ENCODE results near the gene ARFGEF2. TPM values are rescaled to one million over a fixed set of nuclear protein-coding genes. Genes with fewer than 3 reads are reported as not detected.
A peak's percentile ranks its signal among the peaks of the same experiment; 100 is the strongest.

Gene ARFGEF2
- total RNA-seq, 4 donors from 2014 or later = 23.7 to 37.0 (median 28.1) TPM

GRCh38 chr20:48952656-48953055 lies 31.1 kb downstream of the ARFGEF2 start:
- WGBS, 2 donors = 88 to 92% methylated on average over 6 of the region's 6 CpGs
- no peak for DNase-seq
- H3K9me3 ChIP-seq = no peaks in the 10 kb centered on the region
- no peak overlapping the region for H3K27ac ChIP-seq
- H3K4me1 ChIP-seq = no peaks in the 10 kb centered on the region
- H3K27me3 ChIP-seq = no peaks in the 10 kb centered on the region
- H3K36me3 ChIP-seq = peaks cover 19 to 100% (median 51%) of the 10 kb centered on the region in 3 donors
- intact Hi-C loops (cut with DNase I) = no loop called here
- TF ChIP-seq CTCF (IDR thresholded peaks at IDR 0.05) = no peak
- no peak for TF ChIP-seq POLR2A (IDR thresholded peaks at IDR 0.05)
- no peak overlapping the region for H3K4me3 ChIP-seq

- H3K9me3 ChIP-seq = no peaks in the 10 kb centered on the region
- TF ChIP-seq POLR2A (IDR thresholded peaks at IDR 0.05) (no peak), CTCF (IDR thresholded peaks at IDR 0.05) (no peak)
- H3K27ac ChIP-seq = no peak overlapping the region
- no peaks in the 10 kb centered on the region for H3K27me3 ChIP-seq
- intact Hi-C loops (cut with DNase I) = no loop called here
- WGBS, 2 donors = 91 to 96% methylated on average over 6 of the region's 6 CpGs
- no peak for DNase-seq
- H3K36me3 ChIP-seq = peaks cover 19 to 100% (median 46%) of the 10 kb centered on the region in 3 donors
- H3K4me3 ChIP-seq = no peak overlapping the region
- H3K4me1 ChIP-seq = no peaks in the 10 kb centered on the region
These were observed 32.1 kb downstream of the ARFGEF2 start for GRCh38 chr20:48953653-48954052.

GRCh38 chr20:48956052-48956451 lies 34.5 kb downstream of the ARFGEF2 start:
- H3K27ac ChIP-seq = no peak overlapping the region
- no peaks in the 10 kb centered on the region for H3K4me1 ChIP-seq
- H3K9me3 ChIP-seq = no peaks in the 10 kb centered on the region
- 93 to 100% methylated on average over 4 of the region's 4 CpGs for WGBS, 2 donors
- DNase-seq = no peak
- intact Hi-C loops (cut with DNase I) = no loop called here
- TF ChIP-seq CTCF (IDR thresholded peaks at IDR 0.05) (no peak), POLR2A (IDR thresholded peaks at IDR 0.05) (no peak)
- H3K4me3 ChIP-seq = no peak overlapping the region
- H3K36me3 ChIP-seq = peaks cover 19 to 100% (median 41%) of the 10 kb centered on the region in 3 donors
- no peaks in the 10 kb centered on the region for H3K27me3 ChIP-seq

- H3K36me3 ChIP-seq = peaks cover 19 to 99% (median 33%) of the 10 kb centered on the region in 3 donors
- no peak for DNase-seq
- H3K27ac ChIP-seq = peak overlapping the region in 1 of 4 donors; percentile 17
- intact Hi-C loops (cut with DNase I) = no loop called here
- no peak overlapping the region for H3K4me3 ChIP-seq
- H3K4me1 ChIP-seq = no peaks in the 10 kb centered on the region
- 17 to 50% methylated on average over 2 of the region's 2 CpGs for WGBS, 2 donors
- TF ChIP-seq CTCF (IDR thresholded peaks at IDR 0.05) (no peak), POLR2A (IDR thresholded peaks at IDR 0.05) (no peak)
- H3K9me3 ChIP-seq = no peaks in the 10 kb centered on the region
- H3K27me3 ChIP-seq = no peaks in the 10 kb centered on the region
These were observed 35.6 kb downstream of the ARFGEF2 start for GRCh38 chr20:48957053-48957481.

- H3K36me3 ChIP-seq = peaks cover 17 to 94% (median 28%) of the 10 kb centered on the region in 3 donors
- intact Hi-C loops (cut with DNase I) = no loop called here
- peak overlapping the region in 1 of 4 donors; percentile 17 for H3K27ac ChIP-seq
- no peaks in the 10 kb centered on the region for H3K9me3 ChIP-seq
- H3K27me3 ChIP-seq = no peaks in the 10 kb centered on the region
- no peak for TF ChIP-seq POLR2A (IDR thresholded peaks at IDR 0.05)
- DNase-seq = no peak
- no peak overlapping the region for H3K4me3 ChIP-seq
- H3K4me1 ChIP-seq = peaks cover 0 to 4% (median 0%) of the 10 kb centered on the region in 3 donors
- WGBS, 2 donors = 59 to 88% methylated on average over 2 of the region's 2 CpGs
These were observed 36.0 kb downstream of the ARFGEF2 start for GRCh38 chr20:48957533-48957932.

- Histone ChIP-seq H3K4me3 (no peak overlapping the region), H3K9me3 (no peaks in the 10 kb centered on the region), H3K27me3 (no peaks in the 10 kb centered on the region), H3K4me1 (peaks cover 0 to 12% (median 0%) of the 10 kb centered on the region in 3 donors), H3K27ac (no peak overlapping the region), H3K36me3 (peaks cover 7 to 88% (median 18%) of the 10 kb centered on the region in 3 donors)
- TF ChIP-seq CTCF (IDR thresholded peaks at IDR 0.05) (no peak), POLR2A (IDR thresholded peaks at IDR 0.05) (no peak)
- WGBS, 2 donors = 92% methylated on average over 2 of the region's 2 CpGs; no CpG with 5 or more reads in 1 of the 2 donors
- intact Hi-C loops (cut with DNase I) = no loop called here
- DNase-seq = no peak
These were observed 37.2 kb downstream of the ARFGEF2 start for GRCh38 chr20:48958743-48959142.
